Fibroblast of the aortic adventitia (primary cell): ENCODE results near the gene EVA1C. TPM values are rescaled to one million over a fixed set of nuclear protein-coding genes. Genes with fewer than 3 reads are reported as not detected.
"Not testable (repeated sequence)": the region's sequence is repeated elsewhere in the genome, so short reads cannot be mapped to it uniquely, and the experiment has no call there.

ENCODE experiments used
- DNase-seq: peaks from one replicate; pipeline ENCODE4 v3.0.0-alpha.2; 2010; ENCODE audit warnings: low read depth
- H3K4me3 ChIP-seq: 2 replicates; pipeline ENCODE4 v1.5.1; 2011; ENCODE audit warnings: low read depth, mild to moderate bottlenecking, control low read depth, low read length, moderate library complexity
- CTCF ChIP-seq: IDR thresholded peaks from 2 replicates; pipeline ENCODE4 v1.5.1; 2011; ENCODE audit warnings: mild to moderate bottlenecking, low read length, control low read depth, inconsistent platforms; ENCODE audit not compliant: insufficient read depth
- total RNA-seq: library from RNA; depleted of rRNA; stranded (reverse); fragments of >200 nt; gene quantifications from 2 replicates; pipeline ENCODE4 v1.2.3, GENCODE V29; 2012; ENCODE audit warnings: low replicate concordance

The EVA1C gene
- total RNA-seq, 1 donor: 14.5 TPM

- no peak for DNase-seq
- no peak overlapping the region for H3K4me3 ChIP-seq
- no peak for TF ChIP-seq CTCF
These were observed 96.1 kb downstream of the EVA1C start for GRCh38 chr21:32508558-32508957.

GRCh38 chr21:32508975-32509374, 96.5 kb downstream of the EVA1C start:
- DNase-seq: not testable (repeated sequence)

GRCh38 chr21:32514275-32515055, 102.0 kb downstream of the EVA1C start:
- no peak for DNase-seq
- no peak for TF ChIP-seq CTCF
- no peak overlapping the region for H3K4me3 ChIP-seq

More at GRCh38 chr21:32508975-32509374, 96.5 kb downstream of the EVA1C start:
- H3K4me3 ChIP-seq: not testable (repeated sequence)

DNA sequence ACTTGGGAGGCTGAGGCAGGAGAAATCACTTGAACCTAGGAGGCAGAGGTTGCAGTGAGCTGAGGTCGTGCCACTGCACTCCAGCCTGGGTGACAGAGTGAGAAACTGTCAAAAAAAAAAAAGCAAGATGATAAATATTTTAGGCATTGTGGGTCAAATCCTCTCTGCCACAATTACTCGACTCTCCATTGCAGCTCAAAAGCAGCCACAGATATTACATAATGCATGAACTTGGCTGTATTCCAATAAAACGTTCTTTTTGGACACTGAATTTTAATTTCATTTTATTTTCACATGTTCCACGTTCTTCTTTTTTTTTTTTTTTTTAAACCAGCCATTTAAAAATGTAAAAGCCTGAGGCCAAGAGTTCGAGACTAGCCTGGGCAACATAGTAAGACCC, 103.4 kb downstream of the EVA1C start:
- TF ChIP-seq CTCF: no peak
- no peak overlapping the region for H3K4me3 ChIP-seq
- DNase-seq: peak; percentile 78

DNA sequence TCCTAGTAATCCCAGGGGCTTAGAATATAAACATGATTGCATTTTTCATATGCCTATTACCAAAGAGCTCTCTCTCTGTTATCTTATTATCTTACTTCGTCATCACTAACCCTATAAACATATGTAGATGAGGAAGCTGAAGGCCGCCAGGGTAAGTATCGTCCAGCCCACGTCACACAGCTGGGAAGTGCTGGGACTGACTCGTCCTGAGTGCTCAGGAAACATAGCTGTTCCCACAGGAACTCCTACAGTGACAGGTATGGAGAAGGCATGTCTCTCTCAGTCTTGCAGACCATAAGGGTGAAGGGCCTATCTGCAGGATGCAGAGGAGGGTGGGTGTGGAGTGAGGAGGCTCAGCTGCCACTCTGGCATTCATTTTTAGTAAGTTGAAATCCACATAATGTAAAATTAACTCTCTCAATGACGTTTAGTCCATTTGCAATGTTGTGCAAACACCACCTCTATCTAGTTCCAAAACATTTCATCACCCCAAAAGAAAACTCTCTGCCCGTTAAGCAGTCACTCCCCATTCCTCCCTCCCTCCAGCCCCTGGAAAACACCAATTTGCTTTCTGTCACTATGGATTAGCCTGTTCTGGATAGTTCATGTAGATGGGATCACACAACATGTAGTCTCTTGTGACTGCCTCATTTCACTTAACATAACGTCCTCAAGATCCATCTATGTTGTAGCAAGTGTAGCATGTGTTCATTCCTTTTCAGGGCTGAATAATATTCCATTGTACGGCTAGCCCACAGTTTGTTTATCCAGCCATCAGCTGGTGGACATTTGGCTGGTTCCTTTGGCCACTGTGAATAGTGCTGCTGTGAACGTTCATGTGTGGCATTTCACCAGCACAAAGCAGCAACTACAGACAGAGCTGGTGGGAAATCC, 104.5 kb downstream of the EVA1C start:
- no peak overlapping the region for H3K4me3 ChIP-seq
- no peak for TF ChIP-seq CTCF
- DNase-seq: peak; percentile 99

- H3K4me3 ChIP-seq: no peak overlapping the region
- DNase-seq: no peak
- no peak for TF ChIP-seq CTCF
These were observed 107.7 kb downstream of the EVA1C start for GRCh38 chr21:32519945-32520874.
